Measurements from ENCODE around the gene STARD13.

STARD13 gene

DNA sequence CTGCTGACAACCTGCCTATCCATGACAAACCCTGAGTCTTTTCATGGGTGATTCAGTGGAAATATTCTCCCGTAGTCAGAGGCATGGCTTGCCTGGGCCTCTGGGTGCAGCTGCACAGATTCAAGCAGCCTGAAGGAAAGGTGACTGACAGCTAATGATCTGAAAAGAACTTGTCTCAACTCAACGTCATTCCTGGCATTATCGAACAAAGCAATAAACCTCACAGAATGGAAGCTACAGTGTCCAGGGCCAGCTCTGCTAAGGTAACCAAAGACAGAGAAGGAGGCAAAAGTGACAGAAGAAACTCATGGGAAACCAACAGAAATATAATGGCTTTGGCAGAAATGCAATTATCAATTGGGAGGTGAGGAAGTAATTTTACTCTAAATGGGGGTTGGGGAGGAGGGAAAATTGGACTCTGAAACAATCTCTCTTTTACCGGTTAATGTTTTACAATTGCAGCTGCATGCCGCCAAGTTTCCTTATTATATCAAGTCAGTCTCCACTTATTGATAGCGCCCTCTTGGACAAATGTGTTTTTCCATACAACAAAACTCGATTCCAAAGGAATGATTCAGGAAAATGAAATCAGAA is 12.9 kb downstream of the STARD13 start:
- no peak for DNase-seq

DNA sequence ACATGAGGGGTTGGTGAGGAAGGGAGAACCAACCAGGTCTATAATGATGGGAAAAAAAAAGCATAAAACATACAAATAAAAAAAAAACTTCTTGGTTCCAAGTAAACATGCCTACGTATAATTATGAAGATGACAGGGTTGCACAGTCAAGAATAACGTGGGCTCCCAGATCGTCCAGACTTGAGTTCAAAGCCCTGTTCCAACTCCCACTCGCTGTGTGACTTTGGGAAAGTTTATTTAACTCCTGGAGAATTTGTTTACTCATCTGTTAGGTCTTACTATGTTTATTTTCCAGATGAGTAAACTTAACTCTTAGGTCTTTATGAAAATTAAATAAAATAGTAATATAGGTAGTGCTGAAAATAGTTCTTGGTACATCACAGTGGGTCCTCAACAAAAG is 13.8 kb downstream of the STARD13 start:
- no peak for DNase-seq

DNA sequence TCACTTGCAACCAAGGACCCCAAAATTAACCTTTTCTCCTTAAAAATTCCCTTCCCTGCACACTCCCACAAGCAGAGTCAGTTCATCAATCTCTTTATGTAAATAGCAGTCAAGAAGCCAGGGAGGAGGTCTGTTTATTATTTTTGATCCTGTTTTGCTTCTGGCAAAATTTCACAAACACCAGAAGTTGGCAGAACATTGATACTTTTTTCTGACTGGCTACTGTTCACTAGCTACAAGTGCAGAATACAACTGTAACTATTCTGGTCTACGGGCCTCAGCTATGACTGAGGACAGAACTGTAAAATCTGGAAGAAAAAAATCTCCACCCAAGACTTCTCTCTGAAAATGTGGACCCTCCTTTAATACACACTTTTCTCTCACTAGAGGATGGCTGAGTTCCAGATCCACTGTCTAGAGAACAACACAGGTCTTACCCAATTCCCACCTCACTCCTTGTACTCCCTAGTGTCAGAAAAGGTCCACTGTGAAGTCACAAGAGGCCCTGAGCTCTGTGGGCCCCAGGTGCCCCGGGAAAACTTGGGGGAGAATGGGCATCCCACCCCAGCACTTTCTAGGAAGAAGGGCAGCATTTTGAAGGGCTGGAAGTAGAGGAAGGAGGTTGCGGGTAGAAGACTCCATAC is 14.5 kb downstream of the STARD13 start:
- DNase-seq: no peak

DNA sequence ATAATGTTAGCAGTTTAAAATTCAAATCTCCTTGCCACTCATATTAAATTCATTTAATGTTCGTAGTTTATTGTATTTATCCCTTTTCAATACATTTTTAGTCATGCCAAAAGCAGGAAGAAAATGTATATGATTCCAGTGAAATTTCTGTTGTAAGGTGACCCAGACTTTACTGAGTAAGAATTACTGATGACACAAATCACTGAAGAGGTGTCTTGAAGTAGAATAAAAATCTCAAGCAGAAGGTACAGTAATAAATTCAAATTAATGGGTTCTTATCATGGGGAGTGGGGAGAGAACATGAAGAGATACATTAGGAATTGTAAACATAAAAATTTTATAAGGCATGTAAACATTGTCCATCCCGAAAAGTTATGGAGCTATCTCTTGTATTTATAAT is 19.9 kb downstream of the STARD13 start:
- DNase-seq: no peak

DNA sequence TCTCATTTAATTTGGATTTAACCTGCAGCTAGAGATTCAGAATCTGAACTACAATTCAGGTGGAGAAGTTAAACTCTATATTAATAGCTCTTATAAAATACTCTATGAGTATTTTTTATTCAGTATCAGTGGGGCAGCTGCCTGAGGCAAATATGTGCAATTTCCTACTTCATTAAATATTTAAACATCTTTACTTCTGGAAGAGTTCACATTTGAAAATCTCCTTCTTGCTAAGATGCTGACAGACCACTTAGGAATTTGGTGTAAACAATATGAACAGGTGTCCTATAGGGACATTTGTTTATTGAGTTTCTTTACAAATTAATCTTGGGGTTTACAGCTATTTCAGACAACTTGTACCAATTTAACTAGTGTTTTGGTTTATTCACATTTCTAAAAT is 20.4 kb downstream of the STARD13 start:
- DNase-seq: no peak

DNA sequence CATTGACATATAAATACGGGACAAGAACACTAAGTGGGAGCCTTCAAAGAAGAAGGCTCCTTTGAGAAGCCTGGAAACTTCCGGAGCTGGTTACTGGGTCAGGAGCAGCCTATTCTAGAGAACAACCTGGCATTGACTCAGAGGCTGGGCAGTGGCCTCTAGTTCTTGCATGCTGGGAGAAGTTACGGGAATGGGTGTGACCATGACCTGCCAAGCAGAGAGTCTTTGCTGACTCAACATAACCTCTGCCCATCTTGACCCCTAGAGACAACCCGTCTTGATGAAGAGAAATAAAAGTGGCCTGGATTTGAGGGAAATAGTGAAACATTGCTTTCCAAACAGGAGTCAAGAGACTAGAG is 21.0 kb downstream of the STARD13 start:
- DNase-seq: no peak

DNA sequence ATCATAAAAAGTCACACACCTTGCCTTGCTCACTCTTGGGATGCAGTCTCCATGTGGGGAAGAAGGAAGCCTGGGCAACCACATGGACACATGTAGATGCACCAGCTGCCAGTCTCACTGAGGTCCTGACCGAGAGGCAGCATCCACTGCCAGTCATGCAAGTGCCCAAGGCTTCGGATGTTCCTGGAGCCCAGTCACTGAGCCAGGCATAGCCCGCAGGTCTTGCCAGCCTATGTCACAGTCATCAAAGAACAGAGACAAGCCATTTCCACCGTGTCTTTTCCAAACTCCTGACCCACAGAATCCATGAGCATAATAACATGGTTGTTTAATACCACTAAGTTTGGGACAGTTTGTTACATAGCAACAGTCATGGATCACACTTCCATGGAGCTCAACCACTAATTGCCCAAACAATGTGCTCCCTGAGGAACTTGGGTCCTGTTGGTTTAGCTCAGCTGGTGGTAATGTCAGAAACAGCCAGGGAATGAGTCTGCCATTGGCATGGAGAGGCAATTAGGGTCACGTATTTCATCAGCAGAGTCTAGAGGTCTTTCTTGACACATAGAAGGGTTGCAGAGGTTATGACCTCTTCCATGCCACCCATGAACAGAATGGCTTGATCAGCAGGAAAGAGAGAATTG is 21.5 kb downstream of the STARD13 start:
- DNase-seq: no peak

DNA sequence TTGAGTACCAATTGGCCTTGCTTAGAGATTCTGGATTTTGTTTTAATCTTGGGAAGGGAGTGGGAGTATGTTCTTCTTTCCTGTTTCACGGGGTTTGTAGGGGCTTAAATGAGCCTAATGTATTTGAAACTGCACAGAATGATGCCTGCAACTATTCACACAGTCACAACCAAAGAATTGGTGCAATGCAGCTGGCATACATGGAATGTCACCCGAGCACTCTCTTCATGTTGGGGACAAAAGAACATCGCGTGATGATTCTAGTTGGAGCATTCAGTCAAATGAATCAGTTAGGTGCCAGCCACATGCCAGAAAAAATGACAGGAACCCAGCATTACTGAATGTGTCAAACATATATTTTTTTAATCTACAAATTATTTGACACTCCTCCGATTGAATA is 22.1 kb downstream of the STARD13 start:
- DNase-seq: peak; percentile 59

DNA sequence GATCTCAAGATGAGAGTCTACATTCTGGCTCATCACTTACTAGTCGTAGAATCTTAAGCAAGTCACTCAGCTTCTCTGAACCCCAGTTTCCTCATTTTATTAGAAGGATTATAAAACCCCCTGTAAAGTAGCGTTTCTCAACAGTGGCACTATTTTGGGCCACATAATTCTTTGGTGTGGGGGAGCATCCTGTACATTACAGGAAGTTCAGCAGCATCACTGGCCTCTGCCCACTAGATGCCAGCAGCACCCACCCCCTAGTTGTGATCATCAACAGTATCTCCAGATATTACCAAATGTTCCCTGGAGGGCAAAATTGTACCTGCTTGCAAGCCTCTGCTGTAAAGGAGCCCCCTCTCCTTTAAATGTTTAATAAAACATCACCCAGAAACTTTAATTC is 22.6 kb downstream of the STARD13 start:
- DNase-seq: no peak

DNA sequence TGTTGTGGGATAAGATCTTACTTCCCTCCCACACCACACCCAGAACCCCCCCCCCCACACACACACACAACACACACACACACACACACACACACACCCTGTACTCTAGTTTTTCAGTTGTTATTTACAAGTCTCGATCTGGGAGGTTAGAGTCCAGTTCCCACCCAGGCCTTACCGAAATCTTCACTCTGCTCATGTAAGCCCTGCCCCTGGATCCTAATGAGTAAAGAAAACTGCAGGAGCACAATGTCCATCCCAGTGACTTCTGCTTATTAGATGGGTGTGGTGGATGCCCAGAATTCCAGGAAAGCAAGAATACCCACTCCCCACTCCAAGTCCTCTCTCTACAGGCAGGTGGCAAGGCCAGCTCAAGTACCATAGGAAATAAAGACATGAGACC is 23.0 kb downstream of the STARD13 start:
- no peak for DNase-seq

DNA sequence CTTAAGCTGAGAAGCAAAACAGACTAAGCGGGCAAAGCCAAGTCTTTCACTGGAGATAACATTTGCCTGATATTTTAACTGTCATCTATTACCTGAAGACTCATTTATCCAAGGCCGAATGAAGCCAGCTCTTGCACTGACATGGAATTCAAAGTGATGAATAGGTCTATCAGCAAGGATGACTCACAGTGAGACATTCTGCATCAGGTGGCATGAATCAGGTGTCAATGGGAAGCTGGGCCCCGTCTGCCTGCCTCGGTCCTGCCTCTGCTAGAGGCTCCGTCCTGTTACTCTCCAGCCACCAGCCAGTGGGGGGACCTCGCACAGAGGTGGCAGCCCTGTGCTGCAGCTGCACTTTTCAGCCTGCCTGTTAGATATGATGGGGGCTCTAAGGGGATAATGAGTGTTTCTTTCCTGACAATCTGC is 23.5 kb downstream of the STARD13 start:
- peak; percentile 90 for DNase-seq

DNA sequence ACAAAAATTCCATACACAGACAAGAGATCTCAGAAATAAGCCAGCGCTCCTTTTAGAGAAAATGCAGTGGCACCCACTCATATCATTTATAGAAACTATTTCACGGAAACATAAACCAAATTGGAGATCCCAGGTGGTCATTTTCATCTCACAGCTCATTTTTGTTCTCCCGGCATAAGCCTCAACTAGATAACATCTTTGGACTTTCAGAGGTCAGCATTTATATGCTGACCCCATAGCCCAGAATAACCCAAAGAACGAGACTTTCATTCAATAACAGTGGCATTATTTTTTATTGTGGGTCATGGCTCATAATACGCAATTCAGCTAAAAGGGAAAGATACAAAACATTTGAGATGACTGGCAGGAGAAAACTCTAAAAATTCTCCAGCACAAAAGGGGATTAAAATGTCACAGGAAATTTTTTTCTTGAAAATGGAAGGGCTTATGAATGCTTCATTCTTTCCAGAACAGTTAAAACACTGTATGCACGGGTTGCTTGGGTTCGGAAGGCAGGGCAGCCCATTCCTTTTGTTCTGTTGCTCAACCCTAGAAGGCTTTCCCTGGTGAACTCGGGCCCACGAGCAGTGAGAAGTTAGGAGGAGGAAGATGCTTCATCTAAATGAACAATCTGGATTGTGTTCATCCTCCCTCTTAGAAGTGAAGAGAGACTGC is 24.0 kb downstream of the STARD13 start:
- no peak for DNase-seq

DNA sequence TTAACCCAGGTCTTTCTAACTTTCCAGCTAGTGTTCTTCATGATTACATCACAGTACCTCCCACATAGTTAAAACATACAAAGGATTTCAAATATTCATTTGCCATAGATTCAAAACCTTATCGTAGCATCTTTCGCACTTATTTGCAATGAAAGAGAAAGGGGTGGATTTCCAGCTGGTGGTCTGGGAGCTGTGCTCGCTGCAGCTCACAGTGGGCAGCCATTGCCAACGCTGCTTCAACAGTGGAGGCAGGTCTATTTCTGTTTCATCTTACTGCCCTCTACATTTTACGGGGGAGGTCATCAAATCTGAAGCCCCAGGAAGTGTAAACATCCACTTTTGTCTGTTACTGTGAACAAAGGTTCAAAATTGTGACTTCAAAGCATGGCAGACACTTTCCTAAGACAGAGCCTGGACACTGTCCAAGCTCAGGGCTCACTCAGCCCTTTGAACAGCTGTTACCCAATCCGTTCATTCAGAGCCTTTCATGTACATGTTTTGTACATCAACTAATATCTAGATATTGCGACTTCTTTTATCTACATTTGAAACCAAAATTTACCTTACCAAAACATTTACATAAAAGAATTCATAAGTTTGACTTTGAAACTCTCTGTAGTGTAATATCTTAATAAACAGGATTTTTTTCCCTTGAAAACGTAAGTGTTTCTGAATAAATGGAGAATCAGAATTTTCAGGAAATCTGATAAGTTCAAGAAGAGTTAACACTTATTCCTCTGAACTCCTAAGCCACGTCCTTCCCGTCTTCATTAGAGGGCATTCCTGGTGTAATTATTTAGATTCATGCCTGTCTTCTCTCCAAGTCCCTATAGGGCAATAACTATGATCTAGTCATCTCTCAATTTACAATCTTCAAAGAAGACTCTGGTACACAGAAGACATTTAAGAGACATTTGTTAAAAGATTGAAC is 25.1 kb downstream of the STARD13 start:
- no peak for DNase-seq

DNA sequence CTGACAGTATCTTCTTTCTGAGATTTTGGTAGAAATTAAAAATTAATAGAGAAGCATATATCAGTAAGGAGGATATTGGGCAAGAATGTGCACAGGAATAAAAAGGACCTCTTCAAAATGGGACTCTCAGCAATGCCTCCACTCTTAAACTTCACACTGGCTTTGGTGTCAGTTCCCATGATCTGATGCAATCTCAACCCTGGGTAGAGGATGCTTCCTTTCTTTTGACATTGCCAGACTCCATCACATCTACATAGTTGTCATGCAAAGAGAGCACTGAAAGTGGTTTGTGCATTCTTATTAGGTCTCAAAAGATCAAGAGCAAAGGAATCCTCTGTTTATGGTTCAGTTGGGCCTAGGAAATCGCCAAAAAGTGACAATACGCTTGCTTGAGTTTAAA is 26.3 kb downstream of the STARD13 start:
- no peak for DNase-seq

DNA sequence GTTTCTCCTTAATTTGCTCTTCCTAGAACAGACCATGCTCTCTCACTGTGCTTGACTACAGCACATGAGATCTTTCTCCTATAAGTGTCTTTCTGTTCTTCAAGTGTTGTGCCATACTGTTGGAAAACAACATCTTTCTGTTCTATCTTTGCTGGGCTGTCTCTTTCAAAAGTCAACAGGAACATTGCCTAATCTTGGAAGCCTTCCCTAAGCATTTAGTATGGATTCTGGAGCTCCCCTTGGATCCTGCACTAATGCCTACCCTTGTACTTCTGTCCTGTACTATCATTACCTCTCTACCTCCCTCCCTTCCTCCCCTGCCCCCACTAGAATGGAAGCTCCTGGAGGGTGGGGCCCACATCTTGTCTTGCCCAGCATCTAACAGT is 26.8 kb downstream of the STARD13 start:
- no peak for DNase-seq

DNA sequence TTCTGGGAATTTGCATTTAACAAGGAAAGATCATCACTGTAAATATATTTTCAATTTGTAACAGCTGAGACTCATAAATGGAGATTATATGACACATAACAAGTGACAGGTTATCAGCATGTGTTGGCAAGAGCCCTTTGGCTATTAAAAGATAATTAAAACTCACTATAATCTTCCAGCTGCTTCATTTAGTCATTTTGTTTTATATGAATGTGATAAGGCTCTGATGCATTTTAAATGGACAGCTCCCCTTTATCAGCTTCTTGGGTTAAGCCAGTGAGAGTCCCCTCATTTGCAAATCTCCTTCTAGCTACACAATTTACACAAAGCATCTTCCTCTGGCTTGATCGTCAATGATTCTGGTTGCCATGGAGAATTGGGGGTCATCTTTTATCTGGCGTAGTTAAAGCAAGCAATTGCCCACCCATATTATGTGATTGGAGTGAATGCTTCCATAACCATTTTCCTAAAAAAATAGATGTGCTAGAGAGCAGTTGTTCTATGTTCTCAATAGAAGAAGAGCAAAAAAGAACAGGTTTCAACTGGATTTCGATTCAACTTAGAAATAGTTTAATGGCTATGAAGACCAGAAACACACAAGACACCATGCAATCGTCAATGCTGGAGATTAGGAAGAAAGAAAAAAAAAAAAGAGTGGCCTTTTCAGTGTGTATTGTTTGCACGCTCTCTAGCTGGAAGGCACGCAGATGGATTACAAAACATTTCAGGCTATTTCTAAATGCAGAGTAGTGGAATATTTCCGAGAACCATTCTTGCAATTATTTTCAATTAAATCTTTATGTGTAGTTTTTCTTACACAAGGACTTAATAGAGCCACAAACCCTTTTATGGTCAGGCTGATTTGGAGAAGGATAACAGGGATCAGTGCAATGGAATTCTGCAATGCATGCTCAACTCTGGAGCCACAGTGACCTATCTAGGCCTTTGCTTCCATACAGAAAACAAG is 27.4 kb downstream of the STARD13 start:
- DNase-seq: no peak

DNA sequence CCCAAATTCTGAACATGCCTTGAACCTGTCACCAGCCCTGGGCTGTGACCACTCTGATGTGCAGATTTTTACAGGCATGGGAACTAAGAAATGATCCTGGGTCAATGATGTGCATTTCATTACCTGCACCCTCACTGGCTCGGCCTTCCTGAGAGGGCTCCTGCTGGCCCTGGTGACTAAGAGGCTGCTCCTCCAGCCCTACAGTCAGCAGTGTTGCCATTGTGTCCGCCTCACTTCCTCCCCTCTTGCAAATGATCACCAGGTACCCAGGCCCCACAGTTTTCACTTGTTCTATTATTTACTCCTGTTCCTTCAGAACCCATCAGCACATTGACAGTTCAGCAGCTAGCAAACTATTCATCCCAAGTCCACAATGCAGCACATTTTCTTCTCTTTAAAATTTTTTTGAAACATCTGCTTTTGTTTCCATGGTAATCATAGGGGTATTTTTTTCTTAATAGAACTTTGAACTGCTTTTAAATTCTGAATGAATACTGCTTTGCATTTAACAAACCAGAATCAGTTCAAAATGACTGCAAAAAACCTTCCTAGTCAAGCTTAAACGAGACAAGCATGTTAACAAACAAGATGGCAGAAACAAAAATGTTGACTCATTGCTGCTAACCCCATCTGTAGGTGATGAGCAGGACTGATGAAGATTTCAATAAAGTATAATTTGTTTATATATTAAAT is 29.3 kb downstream of the STARD13 start:
- DNase-seq: peak; percentile 61

DNA sequence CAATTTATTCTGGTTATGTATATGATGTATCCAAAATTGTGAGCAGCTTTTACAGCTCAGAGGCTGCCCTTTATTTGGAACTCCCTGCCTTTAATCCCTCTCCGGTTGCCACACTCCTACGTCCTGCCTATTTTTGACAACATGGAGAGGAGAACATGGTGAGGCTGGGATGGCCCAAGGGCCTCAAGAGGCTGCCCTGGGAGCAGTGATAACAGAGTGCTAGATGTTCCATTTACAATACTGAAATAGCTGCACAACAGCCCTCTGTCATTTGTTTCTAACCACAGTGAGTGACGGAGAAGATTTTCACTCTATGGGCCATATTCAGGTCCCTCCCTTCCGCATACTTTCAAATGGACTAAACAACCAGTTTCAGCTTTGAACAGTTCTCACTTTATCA is 33.4 kb downstream of the STARD13 start:
- DNase-seq: no peak

DNA sequence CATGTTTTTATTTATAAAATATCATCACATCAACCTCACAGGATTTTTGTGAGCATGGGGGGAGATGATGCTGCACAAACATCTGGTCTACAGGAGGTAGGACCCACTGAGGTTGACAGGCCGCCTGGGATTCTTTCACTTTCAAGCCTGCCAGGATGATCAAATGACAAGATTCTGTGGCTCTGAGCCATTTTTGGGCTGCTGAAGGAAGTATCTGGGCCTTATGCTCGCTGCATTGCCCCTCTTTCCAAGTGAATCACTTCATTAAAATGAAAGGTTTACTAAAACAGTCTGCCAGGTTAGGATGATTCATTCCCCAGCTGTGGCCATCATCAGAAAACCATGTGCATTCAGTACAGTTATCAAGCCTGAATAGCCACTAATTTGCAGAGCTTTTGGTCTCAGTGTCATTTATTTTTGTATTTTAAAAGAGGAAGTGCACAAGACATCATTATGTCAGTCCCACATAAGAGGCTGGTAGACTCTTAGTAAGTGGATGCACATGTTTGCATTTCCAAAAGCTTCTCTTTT is 34.4 kb downstream of the STARD13 start:
- DNase-seq: peak; percentile 75

DNA sequence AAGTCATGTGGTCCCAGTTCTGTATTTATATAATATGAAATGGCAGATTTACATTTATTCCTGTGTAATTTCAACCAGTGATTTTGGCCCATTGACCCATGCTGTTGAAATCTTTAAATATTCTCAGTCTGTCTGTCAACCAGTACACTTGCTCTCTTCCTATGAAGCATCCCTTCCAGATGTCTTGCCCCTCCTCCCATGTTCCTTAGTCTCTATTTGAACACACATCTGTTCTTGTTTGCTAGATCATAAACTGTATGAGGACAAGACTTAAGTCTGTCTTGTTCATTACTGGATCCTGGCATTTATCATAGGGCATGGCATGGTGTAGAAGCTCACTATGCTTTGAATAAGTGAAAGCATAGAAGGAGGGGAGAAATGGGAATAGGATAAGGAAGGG is 34.9 kb downstream of the STARD13 start:
- no peak for DNase-seq

DNA sequence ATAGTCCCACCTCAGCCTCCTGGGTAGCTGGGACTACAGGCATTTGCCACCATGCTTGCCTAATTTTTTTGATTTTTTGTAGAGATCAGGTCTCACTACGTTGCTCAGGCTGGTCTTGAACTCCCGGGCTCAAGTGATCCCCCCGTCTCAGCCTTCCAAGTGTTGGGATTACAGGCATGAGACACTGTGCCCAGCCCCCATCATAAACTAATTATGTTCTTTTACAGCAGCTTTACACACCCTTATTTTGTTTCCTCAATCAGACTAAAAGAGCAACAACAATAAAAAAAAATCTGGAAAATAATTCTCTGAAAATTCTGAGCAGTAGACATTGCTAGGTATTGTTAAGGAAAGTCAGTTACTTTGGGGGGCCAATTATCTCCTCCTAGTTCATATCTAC is 35.7 kb downstream of the STARD13 start:
- no peak for DNase-seq
